Measurements from ENCODE around the gene GSTT4.
"Not testable (repeated sequence)": the region's sequence is repeated elsewhere in the genome, so short reads cannot be mapped to it uniquely, and the experiment has no call there.

DNA sequence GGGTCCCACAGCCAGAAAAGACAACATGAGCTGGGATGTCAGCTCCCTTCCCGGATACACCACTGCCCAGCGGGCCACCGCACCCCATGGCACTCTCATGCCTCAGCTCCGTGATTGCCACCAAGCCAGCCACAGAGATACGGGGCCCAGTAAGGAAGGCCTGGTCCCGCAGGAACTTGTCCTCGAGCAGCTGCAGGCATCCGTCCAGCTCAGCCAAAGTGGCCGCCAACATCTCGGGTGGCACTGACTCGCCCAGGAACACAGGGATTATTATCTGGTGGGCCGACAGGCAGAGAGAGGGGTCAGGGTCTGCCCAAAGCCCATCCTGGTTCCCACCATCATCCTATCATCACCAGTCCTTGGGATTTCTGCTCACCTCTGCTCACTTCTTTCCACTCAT is 27.9 kb downstream of the GSTT4 start:
- TF ChIP-seq, protein P1, sequence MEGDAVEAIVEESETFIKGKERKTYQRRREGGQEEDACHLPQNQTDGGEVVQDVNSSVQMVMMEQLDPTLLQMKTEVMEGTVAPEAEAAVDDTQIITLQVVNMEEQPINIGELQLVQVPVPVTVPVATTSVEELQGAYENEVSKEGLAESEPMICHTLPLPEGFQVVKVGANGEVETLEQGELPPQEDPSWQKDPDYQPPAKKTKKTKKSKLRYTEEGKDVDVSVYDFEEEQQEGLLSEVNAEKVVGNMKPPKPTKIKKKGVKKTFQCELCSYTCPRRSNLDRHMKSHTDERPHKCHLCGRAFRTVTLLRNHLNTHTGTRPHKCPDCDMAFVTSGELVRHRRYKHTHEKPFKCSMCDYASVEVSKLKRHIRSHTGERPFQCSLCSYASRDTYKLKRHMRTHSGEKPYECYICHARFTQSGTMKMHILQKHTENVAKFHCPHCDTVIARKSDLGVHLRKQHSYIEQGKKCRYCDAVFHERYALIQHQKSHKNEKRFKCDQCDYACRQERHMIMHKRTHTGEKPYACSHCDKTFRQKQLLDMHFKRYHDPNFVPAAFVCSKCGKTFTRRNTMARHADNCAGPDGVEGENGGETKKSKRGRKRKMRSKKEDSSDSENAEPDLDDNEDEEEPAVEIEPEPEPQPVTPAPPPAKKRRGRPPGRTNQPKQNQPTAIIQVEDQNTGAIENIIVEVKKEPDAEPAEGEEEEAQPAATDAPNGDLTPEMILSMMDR (IDR thresholded peaks at IDR 0.05), result not testable (repeated sequence)
- not testable (repeated sequence) for TF ChIP-seq POLR2A (IDR thresholded peaks at IDR 0.05)

Data from adrenal gland (tissue), 5 donors.